Brain microvascular endothelial cell (primary cell): ENCODE data around the gene TANC1.

ENCODE experiments used
- DNase-seq: peaks from one replicate; pipeline ENCODE4 v3.0.0-alpha.2; 2020
- H3K27ac ChIP-seq: fragments of 250-450 bp; sonication (Bioruptor Pico); 2 replicates; pipeline ENCODE4 v1.5.1; 2020; ENCODE audit warnings: mild to moderate bottlenecking, moderate library complexity
- H3K27me3 ChIP-seq: fragments of 250-450 bp; sonication (Bioruptor Pico); replicated peaks from 2 replicates; pipeline ENCODE4 v1.5.1; 2020; ENCODE audit warnings: mild to moderate bottlenecking
- H3K36me3 ChIP-seq: fragments of 250-450 bp; sonication (Bioruptor Pico); replicated peaks from 2 replicates; pipeline ENCODE4 v1.5.1; 2020; ENCODE audit warnings: mild to moderate bottlenecking
- H3K4me3 ChIP-seq: 2 replicates; pipeline ENCODE4 v1.5.1; 2011; ENCODE audit warnings: low read depth, mild to moderate bottlenecking, control low read depth, low read length, moderate library complexity
- in situ Hi-C: cut with HindIII; loops from 2 replicates; pipeline ENCODE4 v1.10.0; 2017; ENCODE audit warnings: low sequenced_read_pairs, low pct_ligation_motif_present
- TF ChIP-seq, protein P1 (sequence below): IDR thresholded peaks from 2 replicates; pipeline ENCODE4 v1.5.1; 2011; ENCODE audit warnings: low read depth, mild to moderate bottlenecking, moderate library complexity, low read length, control low read depth, inconsistent platforms; ENCODE audit errors: missing control alignments

TANC1 gene

GRCh38 chr2:159012142-159012541 lies 43.7 kb downstream of the TANC1 start:
- H3K27me3 ChIP-seq, result no peaks in the 10 kb centered on the region
- no peak for DNase-seq
- TF ChIP-seq, protein P1, sequence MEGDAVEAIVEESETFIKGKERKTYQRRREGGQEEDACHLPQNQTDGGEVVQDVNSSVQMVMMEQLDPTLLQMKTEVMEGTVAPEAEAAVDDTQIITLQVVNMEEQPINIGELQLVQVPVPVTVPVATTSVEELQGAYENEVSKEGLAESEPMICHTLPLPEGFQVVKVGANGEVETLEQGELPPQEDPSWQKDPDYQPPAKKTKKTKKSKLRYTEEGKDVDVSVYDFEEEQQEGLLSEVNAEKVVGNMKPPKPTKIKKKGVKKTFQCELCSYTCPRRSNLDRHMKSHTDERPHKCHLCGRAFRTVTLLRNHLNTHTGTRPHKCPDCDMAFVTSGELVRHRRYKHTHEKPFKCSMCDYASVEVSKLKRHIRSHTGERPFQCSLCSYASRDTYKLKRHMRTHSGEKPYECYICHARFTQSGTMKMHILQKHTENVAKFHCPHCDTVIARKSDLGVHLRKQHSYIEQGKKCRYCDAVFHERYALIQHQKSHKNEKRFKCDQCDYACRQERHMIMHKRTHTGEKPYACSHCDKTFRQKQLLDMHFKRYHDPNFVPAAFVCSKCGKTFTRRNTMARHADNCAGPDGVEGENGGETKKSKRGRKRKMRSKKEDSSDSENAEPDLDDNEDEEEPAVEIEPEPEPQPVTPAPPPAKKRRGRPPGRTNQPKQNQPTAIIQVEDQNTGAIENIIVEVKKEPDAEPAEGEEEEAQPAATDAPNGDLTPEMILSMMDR, result no peak
- no peak overlapping the region for H3K27ac ChIP-seq
- in situ Hi-C loops, result no loop called here
- H3K4me3 ChIP-seq, result no peak overlapping the region
- peaks cover 10% of the 10 kb centered on the region for H3K36me3 ChIP-seq

DNA sequence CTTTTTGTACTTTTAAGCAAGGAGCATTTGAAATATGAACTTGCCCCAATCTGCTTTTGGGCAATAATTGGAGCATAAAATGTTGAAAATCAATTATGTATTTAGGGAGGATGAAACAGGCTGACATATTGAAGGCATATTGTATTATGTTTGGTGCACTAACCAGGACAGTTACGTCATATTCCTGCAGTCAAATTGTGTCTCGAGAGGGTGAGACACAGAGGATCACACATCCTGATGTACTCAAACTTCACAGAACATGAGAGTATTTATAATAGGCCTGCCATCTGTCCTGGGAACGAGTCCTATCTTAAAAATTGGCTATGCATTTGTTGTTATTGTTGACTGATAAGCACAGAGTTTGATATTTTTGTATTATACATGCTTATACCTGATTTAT lies 44.7 kb downstream of the TANC1 start:
- no peak for DNase-seq
- TF ChIP-seq, protein P1, result no peak
- Histone ChIP-seq H3K4me3 (no peak overlapping the region), H3K27ac (no peak overlapping the region), H3K36me3 (peaks cover 10% of the 10 kb centered on the region), H3K27me3 (no peaks in the 10 kb centered on the region)
- in situ Hi-C loops, result no loop called here

DNA sequence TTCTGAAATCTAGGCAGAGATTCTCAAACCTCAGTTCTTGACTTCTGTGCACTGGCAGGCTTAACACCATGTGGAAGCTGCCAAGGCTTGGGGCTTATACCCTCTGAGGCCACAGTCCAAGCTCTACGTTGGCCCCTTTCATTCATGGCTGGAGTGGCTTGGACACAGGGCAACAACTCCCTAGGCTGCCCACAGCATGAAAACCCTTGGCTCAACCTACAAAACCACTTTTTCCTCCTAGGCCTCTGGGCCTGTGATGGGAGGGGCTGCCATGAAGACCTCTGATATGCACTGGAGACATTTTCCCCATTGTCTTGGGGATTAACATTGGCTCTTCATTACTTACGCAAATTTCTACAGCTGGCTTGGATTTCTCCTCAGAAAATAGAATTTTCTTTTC lies 46.7 kb downstream of the TANC1 start:
- TF ChIP-seq, protein P1, result no peak
- H3K27me3 ChIP-seq, result no peaks in the 10 kb centered on the region
- no peak overlapping the region for H3K4me3 ChIP-seq
- peaks cover 10% of the 10 kb centered on the region for H3K36me3 ChIP-seq
- DNase-seq, result no peak
- H3K27ac ChIP-seq, result no peak overlapping the region
- in situ Hi-C loops, result no loop called here

DNA sequence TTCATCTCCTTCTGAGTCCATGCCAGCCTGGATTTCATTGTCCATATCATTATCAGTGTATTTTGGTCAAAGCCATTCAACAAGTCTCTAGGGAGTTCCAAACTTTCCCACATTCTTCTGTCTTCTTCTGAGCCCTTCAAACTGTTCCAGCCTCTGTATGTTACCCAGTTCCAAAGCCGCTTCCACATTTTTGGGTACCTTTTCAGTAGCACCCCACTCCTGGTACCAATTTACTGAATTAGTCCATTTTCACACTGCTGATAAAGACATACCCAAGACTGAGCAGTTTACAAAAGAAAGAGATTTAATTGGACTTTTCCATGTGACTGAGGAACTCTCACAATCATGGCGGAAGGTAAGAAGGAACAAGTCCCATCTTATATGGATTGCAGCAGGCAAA lies 47.4 kb downstream of the TANC1 start:
- TF ChIP-seq, protein P1, result no peak
- in situ Hi-C loops, result no loop called here

GRCh38 chr2:159017837-159018236 lies 49.4 kb downstream of the TANC1 start:
- no peaks in the 10 kb centered on the region for H3K27me3 ChIP-seq

More for the DNA sequence above, 47.4 kb downstream of the TANC1 start:
- no peak for DNase-seq
- Histone ChIP-seq H3K36me3 (peaks cover 10% of the 10 kb centered on the region), H3K4me3 (no peak overlapping the region), H3K27ac (no peak overlapping the region), H3K27me3 (no peaks in the 10 kb centered on the region)

GRCh38 chr2:159019021-159019420 lies 50.6 kb downstream of the TANC1 start:
- no peak overlapping the region for H3K27ac ChIP-seq
- TF ChIP-seq, protein P1, result no peak
- in situ Hi-C loops, result no loop called here
- peaks cover 10% of the 10 kb centered on the region for H3K36me3 ChIP-seq
- no peaks in the 10 kb centered on the region for H3K27me3 ChIP-seq
- H3K4me3 ChIP-seq, result no peak overlapping the region
- DNase-seq, result no peak

More at GRCh38 chr2:159017837-159018236, 49.4 kb downstream of the TANC1 start:
- no peak overlapping the region for H3K27ac ChIP-seq
- H3K4me3 ChIP-seq, result no peak overlapping the region
- TF ChIP-seq, protein P1, result no peak
- DNase-seq, result no peak
- peaks cover 10% of the 10 kb centered on the region for H3K36me3 ChIP-seq
- in situ Hi-C loops, result no loop called here
